Keratinocyte (primary cell): ENCODE data around the gene MYLK3.

Experiments
- EZH2 ChIP-seq: IDR thresholded peaks from one replicate; pipeline ENCODE4 v1.6.1; 2012; ENCODE audit warnings: inconsistent platforms, mild to moderate bottlenecking, low read length, moderate library complexity
- TF ChIP-seq, protein P1 (sequence below), 3 experiments: IDR thresholded peaks in 1 of 3; conservative IDR thresholded peaks in 1 of 3; optimal IDR thresholded peaks in 1 of 3; 2 replicates in 2 of 3; 3 replicates in 1 of 3; pipeline versions ENCODE3 to v1.5.1; 2011; ENCODE audit warnings: low read length in 3 of 3, mild to moderate bottlenecking in 3 of 3, moderate library complexity in 2 of 3, control low read depth in 1 of 3, inconsistent platforms in 1 of 3; ENCODE audit not compliant: insufficient read depth in 2 of 3; ENCODE audit errors: extremely low read depth in 1 of 3

DNA sequence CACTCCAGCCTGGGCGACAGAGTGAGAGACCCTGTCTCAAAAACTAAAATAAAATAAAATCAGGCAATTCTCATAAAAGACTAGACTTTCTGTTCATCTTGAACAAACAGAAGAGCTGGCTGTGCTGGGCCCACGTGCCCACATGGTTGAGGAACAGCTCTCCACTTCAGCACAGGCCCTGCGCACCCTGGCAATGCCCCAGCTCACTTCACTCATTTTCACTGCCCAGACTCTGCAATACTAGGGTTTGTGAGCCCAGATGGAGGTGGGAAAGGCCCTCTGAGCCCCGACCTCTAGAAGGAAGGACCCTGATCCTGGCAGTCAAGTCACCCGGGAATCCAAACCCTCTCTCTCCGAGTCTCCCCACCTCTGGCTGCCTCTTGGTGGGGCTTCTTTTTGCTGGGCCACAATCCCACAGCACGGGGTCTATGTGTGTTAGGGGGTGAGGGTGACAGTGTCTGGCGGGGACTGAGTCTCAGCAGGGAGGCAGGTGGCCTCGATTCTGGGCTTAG lies 14.8 kb downstream of the MYLK3 start:
- TF ChIP-seq, protein P1, sequence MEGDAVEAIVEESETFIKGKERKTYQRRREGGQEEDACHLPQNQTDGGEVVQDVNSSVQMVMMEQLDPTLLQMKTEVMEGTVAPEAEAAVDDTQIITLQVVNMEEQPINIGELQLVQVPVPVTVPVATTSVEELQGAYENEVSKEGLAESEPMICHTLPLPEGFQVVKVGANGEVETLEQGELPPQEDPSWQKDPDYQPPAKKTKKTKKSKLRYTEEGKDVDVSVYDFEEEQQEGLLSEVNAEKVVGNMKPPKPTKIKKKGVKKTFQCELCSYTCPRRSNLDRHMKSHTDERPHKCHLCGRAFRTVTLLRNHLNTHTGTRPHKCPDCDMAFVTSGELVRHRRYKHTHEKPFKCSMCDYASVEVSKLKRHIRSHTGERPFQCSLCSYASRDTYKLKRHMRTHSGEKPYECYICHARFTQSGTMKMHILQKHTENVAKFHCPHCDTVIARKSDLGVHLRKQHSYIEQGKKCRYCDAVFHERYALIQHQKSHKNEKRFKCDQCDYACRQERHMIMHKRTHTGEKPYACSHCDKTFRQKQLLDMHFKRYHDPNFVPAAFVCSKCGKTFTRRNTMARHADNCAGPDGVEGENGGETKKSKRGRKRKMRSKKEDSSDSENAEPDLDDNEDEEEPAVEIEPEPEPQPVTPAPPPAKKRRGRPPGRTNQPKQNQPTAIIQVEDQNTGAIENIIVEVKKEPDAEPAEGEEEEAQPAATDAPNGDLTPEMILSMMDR (optimal IDR thresholded peaks at IDR 0.05 in 1 of 3, IDR thresholded peaks at IDR 0.05 in 1 of 3, conservative IDR thresholded peaks at IDR 0.05 in 1 of 3; ENCODE audit: extremely low read depth in 1 of 3, insufficient read depth in 2 of 3, low read length in 3 of 3): no peak
- no peak for TF ChIP-seq EZH2
